Tibial artery (tissue), 4 donors: ENCODE results near the gene DCUN1D4.

Experiments
- DNase-seq, 2 donors: peaks; one replicate each; pipeline ENCODE4 v3.0.0-alpha.2; 2019
- H3K27ac ChIP-seq, 2 donors: fragments of 200-600 bp; sonication (generic) in 1 of 2; 1 replicate in 1 of 2; 2 replicates in 1 of 2; pipeline ENCODE4 v1.5.1; 2018 to 2019; ENCODE audit warnings: mild to moderate bottlenecking in 1 of 2
- H3K27me3 ChIP-seq, 2 donors: fragments of 200-600 bp; sonication (generic) in 1 of 2; one replicate each; pipeline versions ENCODE4 v1.5.1 to v1.6.0; 2016 to 2019
- H3K36me3 ChIP-seq, 3 donors: fragments of 200-600 bp; sonication (generic) in 2 of 3; one replicate each; pipeline ENCODE4 v1.5.1; 2016 to 2019; ENCODE audit warnings: mild to moderate bottlenecking in 2 of 3
- H3K4me1 ChIP-seq, 4 donors: fragments of 200-600 bp; sonication (generic) in 2 of 4; 1 replicate in 3 of 4; 2 replicates in 1 of 4; pipeline ENCODE4 v1.5.1; 2016 to 2019
- H3K4me3 ChIP-seq, 2 donors: fragments of 200-600 bp; sonication (generic) in 1 of 2; 1 replicate in 1 of 2; 2 replicates in 1 of 2; pipeline ENCODE4 v1.5.1; 2018 to 2019; ENCODE audit warnings: mild to moderate bottlenecking in 2 of 2
- H3K9me3 ChIP-seq, 3 donors: fragments of 200-600 bp; sonication (generic) in 1 of 3; one replicate each; pipeline ENCODE4 v1.5.1; 2016 to 2019
- CTCF ChIP-seq, 2 experiments: fragments of 200-600 bp in 1 of 2; fragments of 450-650 bp in 1 of 2; IDR thresholded peaks; one replicate each; pipeline ENCODE4 v1.5.1; 2017 to 2019; ENCODE audit warnings: antibody characterized with exemption in 2 of 2, mild to moderate bottlenecking in 1 of 2, moderate library complexity in 1 of 2
- intact Hi-C: fragments of 100-400 bp; cut with DNase I; formaldehyde crosslinking; loops from one replicate; pipeline ENCODE4 v1.15.0; 2023; ENCODE audit warnings: low total_unique reads

DCUN1D4 gene

DNA sequence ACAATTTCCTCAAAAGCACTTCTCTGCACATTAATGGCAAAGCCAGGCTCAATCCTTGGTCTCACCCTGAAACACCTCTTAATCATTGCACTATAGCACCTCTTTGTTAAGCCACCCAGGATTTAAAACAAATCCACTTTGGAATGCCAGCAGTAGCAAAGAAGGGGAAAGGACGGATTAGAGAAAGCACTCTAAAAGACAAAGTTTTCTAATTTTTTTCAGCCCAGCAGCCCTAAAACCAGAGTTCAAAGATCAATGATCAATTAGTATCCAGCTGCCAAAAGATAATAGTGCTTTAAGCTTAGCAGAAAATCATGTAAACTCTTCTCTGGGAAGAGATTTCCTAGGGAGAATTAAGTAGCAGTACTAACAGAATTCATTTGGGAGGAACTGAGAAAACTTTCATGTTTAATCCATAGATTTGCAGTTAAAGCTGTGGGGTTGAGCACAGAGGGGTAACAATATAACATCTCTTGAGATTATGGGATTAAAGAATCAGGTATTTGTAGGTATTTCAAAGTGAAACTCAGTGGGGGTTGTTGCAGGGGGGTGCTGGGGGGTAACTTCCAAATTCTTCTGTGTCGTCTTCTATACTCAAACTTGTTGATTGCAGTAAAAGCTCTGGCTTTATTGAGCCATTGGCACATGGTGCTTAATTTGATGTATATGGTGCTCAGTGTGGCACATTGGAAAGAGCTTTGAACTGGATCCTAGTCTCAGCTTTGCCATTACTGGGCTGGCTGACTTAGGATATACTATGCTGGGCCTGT lies 115.4 kb downstream of the DCUN1D4 start:
- Histone ChIP-seq H3K36me3 (no peaks in the 10 kb centered on the region), H3K27me3 (no peaks in the 10 kb centered on the region), H3K27ac (no peak overlapping the region), H3K9me3 (peaks cover 0 to 4% (median 0%) of the 10 kb centered on the region in 3 donors), H3K4me1 (peaks cover 0 to under 1% (median 0%) of the 10 kb centered on the region in 4 donors), H3K4me3 (no peak overlapping the region)
- no peak for TF ChIP-seq CTCF (IDR thresholded peaks at IDR 0.05)
- intact Hi-C loops = no loop called here
- no peak for DNase-seq

DNA sequence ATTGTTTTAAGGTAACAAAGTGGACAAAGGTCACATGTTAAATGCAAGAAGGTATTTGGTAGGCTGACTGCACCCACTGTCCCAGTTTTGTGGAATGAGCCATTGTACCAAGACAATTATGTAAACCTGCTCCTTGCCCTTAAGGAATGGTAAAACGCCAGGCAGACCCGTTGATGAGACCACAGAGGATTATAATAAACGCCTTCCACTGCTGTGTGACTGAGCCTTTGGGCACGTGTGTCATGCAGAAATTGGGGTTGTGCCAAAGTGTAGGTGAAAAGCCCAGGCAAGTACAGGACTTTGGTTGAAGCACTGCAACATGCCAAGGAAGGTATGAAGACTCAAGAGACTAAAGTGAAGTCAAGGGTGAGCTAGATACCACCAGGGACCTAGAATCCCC lies 117.5 kb downstream of the DCUN1D4 start:
- Histone ChIP-seq H3K9me3 (peaks cover 0 to 4% (median 0%) of the 10 kb centered on the region in 3 donors), H3K36me3 (no peaks in the 10 kb centered on the region), H3K27ac (no peak overlapping the region), H3K4me3 (no peak overlapping the region), H3K4me1 (peaks cover 0 to 13% (median 4%) of the 10 kb centered on the region in 4 donors), H3K27me3 (no peaks in the 10 kb centered on the region)
- intact Hi-C loops = no loop called here
- no peak for DNase-seq
- no peak for TF ChIP-seq CTCF (IDR thresholded peaks at IDR 0.05)

GRCh38 chr4:51963841-51964517 lies 121.0 kb downstream of the DCUN1D4 start:
- peaks cover 0 to 13% (median 4%) of the 10 kb centered on the region in 4 donors for H3K4me1 ChIP-seq
- H3K36me3 ChIP-seq = no peaks in the 10 kb centered on the region
- H3K27ac ChIP-seq = no peak overlapping the region
- no peaks in the 10 kb centered on the region for H3K27me3 ChIP-seq
- intact Hi-C loops = no loop called here
- TF ChIP-seq CTCF (IDR thresholded peaks at IDR 0.05) = no peak
- H3K9me3 ChIP-seq = peaks cover 0 to 5% (median 0%) of the 10 kb centered on the region in 3 donors
- no peak overlapping the region for H3K4me3 ChIP-seq
- no peak for DNase-seq

GRCh38 chr4:51965862-51966261 lies 122.9 kb downstream of the DCUN1D4 start:
- TF ChIP-seq CTCF (IDR thresholded peaks at IDR 0.05) = no peak
- H3K27me3 ChIP-seq = no peaks in the 10 kb centered on the region
- H3K4me1 ChIP-seq = peaks cover 0 to 13% (median 4%) of the 10 kb centered on the region in 4 donors
- intact Hi-C loops = no loop called here
- DNase-seq = no peak
- H3K9me3 ChIP-seq = peaks cover 0 to 5% (median 0%) of the 10 kb centered on the region in 3 donors
- H3K4me3 ChIP-seq = no peak overlapping the region
- H3K36me3 ChIP-seq = no peaks in the 10 kb centered on the region
- H3K27ac ChIP-seq = no peak overlapping the region
